Measurements from ENCODE around the gene ATRNL1.

The ATRNL1 gene

DNA sequence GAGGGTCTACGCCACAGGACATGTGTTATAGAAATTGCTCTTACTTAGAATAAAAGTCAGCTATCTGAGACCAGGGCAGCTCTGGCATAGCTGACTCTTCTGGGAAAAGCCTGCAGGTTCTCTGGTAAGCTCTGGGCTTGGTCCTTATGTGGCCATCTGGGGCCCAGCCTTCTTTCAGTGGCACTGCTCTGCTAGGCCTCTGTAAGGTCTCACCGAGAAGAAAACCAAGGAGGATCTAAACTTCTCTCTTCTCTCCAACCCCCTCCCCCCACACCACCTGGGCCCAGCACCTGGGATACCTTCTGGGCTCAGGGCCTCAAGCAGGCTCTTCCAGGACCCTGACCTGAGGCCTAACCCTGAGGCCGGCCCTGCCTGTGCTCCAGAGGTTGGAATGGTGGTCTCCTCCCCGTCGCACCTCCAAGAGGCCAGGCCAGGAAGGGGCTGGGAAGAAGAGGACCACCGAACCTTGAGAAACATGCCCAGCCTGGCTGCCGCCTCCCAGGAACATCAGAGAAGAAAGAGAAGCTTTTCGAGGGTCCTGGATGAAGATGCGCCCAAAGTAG lies 856.2 kb downstream of the ATRNL1 start:
- no peak overlapping the region for H3K27ac ChIP-seq (ENCODE audit: low read length)
- no peaks in the 10 kb centered on the region for H3K36me3 ChIP-seq (ENCODE audit: insufficient read depth, low read length)
- TF ChIP-seq, protein P1, sequence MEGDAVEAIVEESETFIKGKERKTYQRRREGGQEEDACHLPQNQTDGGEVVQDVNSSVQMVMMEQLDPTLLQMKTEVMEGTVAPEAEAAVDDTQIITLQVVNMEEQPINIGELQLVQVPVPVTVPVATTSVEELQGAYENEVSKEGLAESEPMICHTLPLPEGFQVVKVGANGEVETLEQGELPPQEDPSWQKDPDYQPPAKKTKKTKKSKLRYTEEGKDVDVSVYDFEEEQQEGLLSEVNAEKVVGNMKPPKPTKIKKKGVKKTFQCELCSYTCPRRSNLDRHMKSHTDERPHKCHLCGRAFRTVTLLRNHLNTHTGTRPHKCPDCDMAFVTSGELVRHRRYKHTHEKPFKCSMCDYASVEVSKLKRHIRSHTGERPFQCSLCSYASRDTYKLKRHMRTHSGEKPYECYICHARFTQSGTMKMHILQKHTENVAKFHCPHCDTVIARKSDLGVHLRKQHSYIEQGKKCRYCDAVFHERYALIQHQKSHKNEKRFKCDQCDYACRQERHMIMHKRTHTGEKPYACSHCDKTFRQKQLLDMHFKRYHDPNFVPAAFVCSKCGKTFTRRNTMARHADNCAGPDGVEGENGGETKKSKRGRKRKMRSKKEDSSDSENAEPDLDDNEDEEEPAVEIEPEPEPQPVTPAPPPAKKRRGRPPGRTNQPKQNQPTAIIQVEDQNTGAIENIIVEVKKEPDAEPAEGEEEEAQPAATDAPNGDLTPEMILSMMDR (IDR thresholded peaks at IDR 0.05; ENCODE audit: borderline replicate concordance, extremely low read depth, low read length, poor library complexity, severe bottlenecking): no peak
- no peak for TF ChIP-seq EZH2 (IDR thresholded peaks at IDR 0.05; ENCODE audit: borderline replicate concordance, low read depth, low read length, severe bottlenecking)
- no peak overlapping the region for H3K9ac ChIP-seq (ENCODE audit: low read depth, low read length)
- no peak overlapping the region for H3K4me2 ChIP-seq (ENCODE audit: insufficient read depth, low read length)
- H3K9me3 ChIP-seq (ENCODE audit: insufficient read depth, low read length, severe bottlenecking): no peaks in the 10 kb centered on the region
- H4K20me1 ChIP-seq (ENCODE audit: insufficient read depth, low read length): no peaks in the 10 kb centered on the region
- H2AFZ ChIP-seq (ENCODE audit: low read depth, low read length): no peak overlapping the region
- no peak for ATAC-seq (ENCODE audit: insufficient read depth, low read depth)
- no peaks in the 10 kb centered on the region for H3K4me1 ChIP-seq (ENCODE audit: insufficient read depth, low read length)
- DNase-seq: no peak
- no peak overlapping the region for H3K4me3 ChIP-seq (ENCODE audit: low read depth in 1 of 2, low read length in 2 of 2)
- no peaks in the 10 kb centered on the region for H3K79me2 ChIP-seq (ENCODE audit: insufficient read depth, low read length)
- H3K27me3 ChIP-seq (ENCODE audit: insufficient read depth, low read length, poor library complexity): no peaks in the 10 kb centered on the region

DNA sequence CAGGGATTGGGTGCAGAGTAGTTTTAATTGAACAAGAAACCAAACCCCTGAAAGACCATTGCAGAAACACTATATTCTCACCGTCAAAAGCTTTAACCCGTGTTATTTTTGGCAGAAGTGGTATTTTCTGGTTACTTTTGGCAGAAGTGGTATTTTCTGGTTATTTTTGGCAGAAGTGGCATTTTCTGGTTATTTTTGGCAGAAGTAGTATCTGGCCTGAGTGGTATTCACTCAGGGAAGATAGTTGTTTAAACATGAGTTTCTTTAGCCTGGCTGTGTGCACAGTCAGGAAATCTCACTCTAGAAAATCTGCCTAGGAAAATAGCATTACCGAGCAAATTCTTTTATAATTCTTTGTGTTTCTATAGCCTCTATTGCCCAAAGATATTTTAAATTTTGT lies 857.2 kb downstream of the ATRNL1 start:
- H3K4me3 ChIP-seq (ENCODE audit: low read depth in 1 of 2, low read length in 2 of 2): no peak overlapping the region
- H3K79me2 ChIP-seq (ENCODE audit: insufficient read depth, low read length): no peaks in the 10 kb centered on the region
- no peak overlapping the region for H2AFZ ChIP-seq (ENCODE audit: low read depth, low read length)
- ATAC-seq (ENCODE audit: insufficient read depth, low read depth): no peak
- H3K9me3 ChIP-seq (ENCODE audit: insufficient read depth, low read length, severe bottlenecking): no peaks in the 10 kb centered on the region
- H3K36me3 ChIP-seq (ENCODE audit: insufficient read depth, low read length): no peaks in the 10 kb centered on the region
- no peak for TF ChIP-seq EZH2 (IDR thresholded peaks at IDR 0.05; ENCODE audit: borderline replicate concordance, low read depth, low read length, severe bottlenecking)
- TF ChIP-seq, protein P1 (IDR thresholded peaks at IDR 0.05; ENCODE audit: borderline replicate concordance, extremely low read depth, low read length, poor library complexity, severe bottlenecking): no peak
- no peak overlapping the region for H3K27ac ChIP-seq (ENCODE audit: low read length)
- no peak for DNase-seq
- H3K9ac ChIP-seq (ENCODE audit: low read depth, low read length): no peak overlapping the region
- no peak overlapping the region for H3K4me2 ChIP-seq (ENCODE audit: insufficient read depth, low read length)
- H4K20me1 ChIP-seq (ENCODE audit: insufficient read depth, low read length): no peaks in the 10 kb centered on the region
- no peaks in the 10 kb centered on the region for H3K4me1 ChIP-seq (ENCODE audit: insufficient read depth, low read length)
- H3K27me3 ChIP-seq (ENCODE audit: insufficient read depth, low read length, poor library complexity): no peaks in the 10 kb centered on the region

DNA sequence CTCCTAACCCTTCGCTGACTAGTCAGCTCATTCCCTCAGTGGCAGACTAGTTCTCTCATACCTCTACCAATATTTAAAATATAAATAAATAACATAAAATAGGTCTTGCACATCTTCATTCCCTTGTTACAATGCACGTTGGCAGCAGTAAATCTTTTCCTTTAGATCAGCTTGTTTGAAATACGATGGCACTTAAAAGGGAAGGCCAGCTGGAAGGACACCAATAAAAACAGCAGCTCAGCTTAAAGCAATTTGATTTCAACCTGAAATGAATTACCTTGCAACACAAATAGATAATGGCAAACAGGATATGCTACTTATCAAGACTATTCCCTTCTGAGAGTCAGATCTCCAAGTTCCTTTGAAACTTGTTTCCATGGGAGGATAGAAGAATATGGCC lies 858.1 kb downstream of the ATRNL1 start:
- Histone ChIP-seq H2AFZ (ENCODE audit: low read depth, low read length) (no peak overlapping the region), H3K27me3 (ENCODE audit: insufficient read depth, low read length, poor library complexity) (no peaks in the 10 kb centered on the region), H3K27ac (ENCODE audit: low read length) (no peak overlapping the region), H3K4me3 (ENCODE audit: low read depth in 1 of 2, low read length in 2 of 2) (no peak overlapping the region), H3K9ac (ENCODE audit: low read depth, low read length) (no peak overlapping the region), H3K9me3 (ENCODE audit: insufficient read depth, low read length, severe bottlenecking) (no peaks in the 10 kb centered on the region), H3K36me3 (ENCODE audit: insufficient read depth, low read length) (no peaks in the 10 kb centered on the region), H3K79me2 (ENCODE audit: insufficient read depth, low read length) (no peaks in the 10 kb centered on the region), H3K4me2 (ENCODE audit: insufficient read depth, low read length) (no peak overlapping the region), H3K4me1 (ENCODE audit: insufficient read depth, low read length) (no peaks in the 10 kb centered on the region), H4K20me1 (ENCODE audit: insufficient read depth, low read length) (no peaks in the 10 kb centered on the region)
- TF ChIP-seq EZH2 (IDR thresholded peaks at IDR 0.05; ENCODE audit: borderline replicate concordance, low read depth, low read length, severe bottlenecking): no peak
- TF ChIP-seq, protein P1 (IDR thresholded peaks at IDR 0.05; ENCODE audit: borderline replicate concordance, extremely low read depth, low read length, poor library complexity, severe bottlenecking): no peak
- no peak for DNase-seq
- no peak for ATAC-seq (ENCODE audit: insufficient read depth, low read depth)

DNA sequence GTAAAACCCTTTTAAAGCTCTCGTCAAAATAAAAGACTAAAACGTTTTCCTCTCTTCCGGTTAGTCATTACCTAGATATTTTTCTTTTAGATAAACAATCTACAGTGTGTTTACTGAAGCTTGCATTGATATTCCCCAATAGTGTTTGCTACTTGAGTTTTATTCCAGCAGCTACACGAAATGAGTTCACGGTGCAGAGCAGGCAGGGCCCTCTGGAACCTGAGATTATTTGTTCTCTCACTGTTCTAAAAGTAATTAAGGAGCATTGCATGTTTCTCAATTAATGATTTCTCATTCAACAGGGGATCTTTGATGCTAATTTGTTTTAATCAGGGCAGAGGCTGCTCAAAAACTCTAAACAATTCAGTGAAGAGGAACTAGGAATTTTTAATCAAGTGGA lies 860.1 kb downstream of the ATRNL1 start:
- Histone ChIP-seq H3K27ac (ENCODE audit: low read length) (no peak overlapping the region), H3K4me2 (ENCODE audit: insufficient read depth, low read length) (no peak overlapping the region), H3K9me3 (ENCODE audit: insufficient read depth, low read length, severe bottlenecking) (no peaks in the 10 kb centered on the region), H3K4me3 (ENCODE audit: low read depth in 1 of 2, low read length in 2 of 2) (no peak overlapping the region), H3K36me3 (ENCODE audit: insufficient read depth, low read length) (no peaks in the 10 kb centered on the region), H3K4me1 (ENCODE audit: insufficient read depth, low read length) (no peaks in the 10 kb centered on the region), H2AFZ (ENCODE audit: low read depth, low read length) (no peak overlapping the region), H3K79me2 (ENCODE audit: insufficient read depth, low read length) (no peaks in the 10 kb centered on the region), H4K20me1 (ENCODE audit: insufficient read depth, low read length) (no peaks in the 10 kb centered on the region), H3K9ac (ENCODE audit: low read depth, low read length) (no peak overlapping the region), H3K27me3 (ENCODE audit: insufficient read depth, low read length, poor library complexity) (no peaks in the 10 kb centered on the region)
- TF ChIP-seq EZH2 (IDR thresholded peaks at IDR 0.05; ENCODE audit: borderline replicate concordance, low read depth, low read length, severe bottlenecking): no peak
- TF ChIP-seq, protein P1 (IDR thresholded peaks at IDR 0.05; ENCODE audit: borderline replicate concordance, extremely low read depth, low read length, poor library complexity, severe bottlenecking): no peak
- no peak for DNase-seq
- ATAC-seq (ENCODE audit: insufficient read depth, low read depth): no peak
